NCI-H460 (cell line): ENCODE data around the gene VAV1. TPM values are rescaled to one million over a fixed set of nuclear protein-coding genes. Genes with fewer than 3 reads are reported as not detected.
"Not testable (repeated sequence)": the region's sequence is repeated elsewhere in the genome, so short reads cannot be mapped to it uniquely, and the experiment has no call there.

ENCODE experiments used
- DNase-seq: peaks from one replicate; pipeline ENCODE4 v3.0.0-alpha.2; 2016; ENCODE audit warnings: low read depth; ENCODE audit errors: extremely low read depth
- total RNA-seq: library from RNA; depleted of rRNA; stranded (reverse); fragments of >200 nt; shearing (Covaris generic); gene quantifications from 2 replicates; pipeline ENCODE4 v1.2.3, GENCODE V29; 2014

The VAV1 gene
- total RNA-seq, 1 experiment from 2014 or later = 1.2 TPM

DNA sequence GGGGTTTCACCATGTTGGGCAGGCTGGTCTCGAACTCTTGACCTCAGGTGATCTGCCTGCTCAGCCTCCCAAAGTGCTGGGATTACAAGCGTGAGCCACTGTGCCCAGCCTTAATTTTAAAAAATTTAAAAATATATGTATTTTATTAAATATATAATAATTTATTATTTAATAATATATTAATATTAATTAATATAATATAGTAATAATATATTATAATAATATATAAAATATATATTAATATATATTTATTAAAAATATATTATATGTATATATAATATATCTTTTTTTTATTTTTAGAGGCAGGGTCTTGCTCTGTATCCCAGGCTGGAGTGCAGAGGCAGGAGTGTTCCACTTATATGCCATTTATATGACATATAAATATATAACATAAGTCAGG is 61.9 kb downstream of the VAV1 start:
- no peak for DNase-seq

DNA sequence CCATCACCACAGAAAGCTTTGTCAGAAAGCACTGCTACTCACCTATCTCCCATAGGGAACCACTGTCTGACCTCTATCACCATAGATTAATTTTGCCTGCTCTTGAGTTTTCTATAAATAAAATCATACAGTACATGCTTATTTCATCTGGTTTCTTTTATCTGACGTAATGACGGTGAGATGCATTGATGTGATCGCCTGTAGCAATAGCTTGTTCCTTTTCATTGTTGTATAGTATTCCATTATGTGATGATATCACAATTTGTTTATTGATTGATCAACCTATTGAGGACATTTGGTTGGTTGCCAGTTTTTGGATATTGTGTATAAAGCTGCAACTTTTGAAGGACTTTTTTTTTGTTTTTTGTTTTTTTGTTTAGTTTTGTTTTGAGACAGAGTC is 63.0 kb downstream of the VAV1 start:
- no peak for DNase-seq

DNA sequence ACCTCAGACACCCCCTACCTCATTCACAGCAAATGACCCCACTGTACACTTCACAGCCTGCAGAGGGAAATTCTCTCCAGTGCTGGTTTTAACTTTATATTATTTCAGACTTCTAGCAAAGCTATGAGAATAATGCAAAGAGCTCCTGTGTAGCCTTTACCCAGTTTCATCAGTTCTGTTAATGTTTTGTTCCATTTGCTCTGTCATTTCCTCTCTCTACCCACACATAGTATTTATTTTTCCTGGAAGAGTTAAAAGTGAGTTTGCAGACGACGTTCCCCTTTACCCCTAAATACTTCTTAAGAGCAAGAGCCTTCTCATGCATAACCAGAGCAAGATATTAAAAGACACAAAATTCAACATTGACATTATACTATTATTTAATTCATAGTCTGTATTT is 65.0 kb downstream of the VAV1 start:
- DNase-seq = no peak

DNA sequence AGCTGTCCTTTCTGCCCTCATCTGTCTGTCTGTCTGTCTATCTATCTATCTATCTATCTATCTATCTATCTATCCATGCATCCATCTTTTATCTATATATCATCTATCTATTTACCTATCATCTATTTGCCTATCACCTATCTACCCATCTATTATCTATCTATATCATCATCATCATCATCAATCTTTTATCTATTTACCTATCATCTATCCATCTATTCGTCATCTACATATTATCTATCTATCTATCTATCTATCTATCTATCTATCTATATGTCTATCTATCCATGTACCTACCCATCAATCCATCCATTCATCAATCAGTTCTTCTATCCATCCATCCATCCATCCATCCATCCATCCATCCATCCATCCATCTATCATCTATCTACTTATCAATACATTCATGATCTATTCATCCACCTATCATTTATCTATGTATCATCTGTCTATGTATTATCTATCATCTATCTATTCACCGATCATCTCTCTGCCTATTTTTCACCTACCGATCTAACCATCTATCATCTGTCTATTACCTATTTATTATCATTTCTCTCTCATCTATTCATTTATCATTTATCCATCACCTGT is 65.7 kb downstream of the VAV1 start:
- DNase-seq = no peak

DNA sequence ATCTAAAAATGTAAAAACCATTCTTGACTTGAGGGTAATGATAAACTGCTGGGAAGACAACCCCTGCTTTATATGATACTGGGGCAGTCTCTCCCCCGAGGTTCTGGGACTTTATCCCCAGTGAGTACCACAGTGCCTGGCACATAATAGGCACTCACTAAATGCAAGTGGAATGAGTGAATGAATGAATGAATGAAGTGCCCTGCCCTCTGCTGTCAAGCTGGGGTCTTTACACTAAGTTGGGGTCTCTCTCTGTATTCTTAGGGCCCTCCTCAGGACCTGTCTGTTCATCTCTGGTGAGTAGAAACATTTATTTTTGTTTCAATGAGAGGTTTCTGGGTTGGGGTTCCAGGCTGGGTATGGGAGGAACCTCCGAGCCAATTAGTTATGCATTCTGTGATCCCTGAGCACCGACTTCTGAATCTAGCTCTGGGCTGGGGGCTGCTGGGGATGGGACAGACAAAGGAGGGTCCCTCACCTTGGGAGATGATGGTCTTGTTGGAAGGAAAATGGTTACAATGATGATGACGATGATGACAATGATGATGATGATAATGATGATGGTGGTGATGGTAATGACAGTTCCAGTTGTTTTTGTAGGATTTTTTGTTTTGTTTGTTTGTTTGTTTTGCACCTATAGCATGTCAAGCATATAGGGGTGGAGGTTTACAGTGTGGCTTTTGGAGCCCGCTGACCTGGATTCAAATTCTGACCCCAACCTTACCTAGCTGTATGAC is 70.5 kb downstream of the VAV1 start:
- no peak for DNase-seq

DNA sequence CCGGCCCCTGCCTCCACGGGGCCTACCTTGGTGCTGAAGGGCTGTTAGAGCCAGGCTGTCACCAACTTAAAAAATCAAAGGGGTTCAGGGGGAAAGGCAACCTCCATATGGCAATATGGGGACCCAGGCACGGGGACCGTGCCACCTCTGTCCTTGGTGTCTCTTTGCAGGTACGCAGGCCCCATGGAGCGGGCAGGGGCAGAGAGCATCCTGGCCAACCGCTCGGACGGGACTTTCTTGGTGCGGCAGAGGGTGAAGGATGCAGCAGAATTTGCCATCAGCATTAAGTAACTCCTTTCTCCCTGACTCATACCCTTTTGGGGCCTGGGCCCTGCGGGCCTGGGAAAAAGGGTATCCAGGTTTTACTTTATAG is 75.3 kb downstream of the VAV1 start:
- no peak for DNase-seq

DNA sequence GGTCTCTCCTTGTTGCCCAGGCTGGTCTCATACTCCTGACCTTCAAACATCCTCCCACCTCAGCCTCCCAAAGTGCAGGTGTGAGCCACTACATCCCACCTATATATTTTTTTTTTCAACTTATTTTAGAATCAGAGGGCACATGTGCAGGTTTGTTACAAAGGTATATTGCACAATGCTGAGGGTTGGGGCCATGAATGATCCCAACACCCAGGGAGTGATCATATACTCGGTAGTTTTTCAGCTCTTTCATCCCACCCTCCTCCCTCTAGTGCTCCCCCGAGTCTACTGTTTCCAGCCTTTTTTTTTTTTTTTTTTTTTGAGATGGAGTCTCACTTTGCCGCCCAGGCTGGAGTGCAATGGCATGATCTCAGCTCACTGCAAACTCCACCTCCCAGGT is 76.5 kb downstream of the VAV1 start:
- no peak for DNase-seq

DNA sequence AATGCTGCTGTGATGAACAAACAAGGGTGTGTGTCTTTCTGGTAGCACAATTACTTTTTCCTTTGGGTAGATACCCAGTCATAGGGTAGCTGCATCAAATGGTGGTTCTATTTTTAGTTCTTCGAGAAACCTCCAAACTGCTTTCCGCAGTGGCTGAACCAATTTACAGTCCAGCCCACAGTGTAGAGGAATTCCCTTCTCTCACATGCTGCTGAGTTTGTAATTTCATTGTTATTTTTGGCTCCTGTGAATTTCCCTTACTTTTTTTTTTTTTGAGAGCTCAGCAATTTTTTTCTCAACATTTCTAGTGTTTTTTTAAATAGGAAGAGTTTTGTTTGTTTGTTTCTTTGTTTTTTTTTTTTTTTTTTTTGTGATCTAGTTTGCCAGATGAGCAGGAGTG is 77.4 kb downstream of the VAV1 start:
- no peak for DNase-seq

DNA sequence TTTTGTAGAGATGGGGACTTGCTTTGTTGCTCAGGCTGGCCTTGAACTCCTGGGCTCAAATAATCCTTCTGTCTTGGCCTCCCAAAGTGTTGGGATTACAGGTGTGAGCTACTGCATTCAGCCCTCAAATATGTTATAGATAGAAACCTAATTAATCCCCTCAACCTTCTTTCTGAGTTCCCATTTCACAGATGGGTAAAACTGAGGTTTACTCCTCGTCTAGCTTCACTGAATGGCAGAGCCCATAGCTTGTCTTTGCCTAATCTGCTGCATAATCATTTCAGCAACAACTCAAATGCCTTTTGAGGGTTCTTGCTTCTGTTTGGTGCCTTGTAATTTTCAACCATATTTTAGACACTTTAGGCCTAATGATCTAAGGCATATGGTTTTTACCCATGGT is 78.9 kb downstream of the VAV1 start:
- no peak for DNase-seq

DNA sequence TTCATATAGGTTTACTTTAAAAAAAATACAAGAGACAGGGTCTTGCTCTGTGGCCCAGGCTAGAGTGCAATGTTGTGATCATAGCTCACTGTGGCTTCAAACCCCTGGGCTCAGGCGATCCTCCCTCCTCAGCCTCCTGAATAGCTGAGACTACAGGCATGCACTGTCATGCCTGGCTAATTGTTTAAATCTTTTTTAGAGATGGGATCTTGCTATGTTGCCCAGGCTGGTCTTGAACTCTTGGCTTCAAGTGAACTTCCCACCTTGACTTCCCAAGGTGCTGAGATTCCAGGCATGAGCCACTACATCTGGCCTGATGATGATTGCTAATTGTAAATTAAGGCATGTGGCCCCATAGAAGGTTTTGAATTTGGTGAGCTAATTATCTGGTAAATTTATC is 79.5 kb downstream of the VAV1 start:
- no peak for DNase-seq

DNA sequence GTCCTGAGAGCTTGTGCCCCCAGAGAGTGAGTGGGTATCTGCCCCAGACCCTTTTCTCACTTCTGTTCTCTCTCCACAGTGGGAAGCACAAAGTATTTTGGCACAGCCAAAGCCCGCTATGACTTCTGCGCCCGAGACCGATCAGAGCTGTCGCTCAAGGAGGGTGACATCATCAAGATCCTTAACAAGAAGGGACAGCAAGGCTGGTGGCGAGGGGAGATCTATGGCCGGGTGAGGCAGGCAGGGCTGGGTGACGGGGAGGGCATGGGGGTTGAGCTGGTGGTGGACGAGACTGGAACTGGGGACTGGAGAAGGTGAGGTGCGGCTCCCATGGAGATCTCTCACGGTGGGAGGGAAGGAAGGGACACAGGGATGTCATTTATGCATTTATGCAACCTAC is 81.4 kb downstream of the VAV1 start:
- no peak for DNase-seq

DNA sequence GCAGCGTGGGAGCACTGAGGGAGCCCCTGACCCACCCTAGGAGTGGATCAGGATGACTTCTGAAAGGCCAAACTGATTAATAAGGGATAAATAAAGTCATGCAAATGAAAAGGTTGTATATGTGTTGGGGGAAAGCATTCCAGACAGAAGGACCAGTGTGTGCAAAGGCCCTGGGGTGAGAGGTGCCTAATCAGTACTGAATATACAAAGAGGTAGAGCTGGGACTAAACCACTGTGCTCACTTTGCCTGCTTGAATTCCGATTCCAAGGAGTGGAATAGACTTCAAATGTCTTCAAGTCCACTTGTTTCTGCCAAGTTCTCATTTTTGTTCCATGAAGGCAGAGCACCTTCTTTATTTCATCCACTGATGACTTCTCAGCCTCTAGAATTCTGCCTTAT is 82.2 kb downstream of the VAV1 start:
- no peak for DNase-seq

DNA sequence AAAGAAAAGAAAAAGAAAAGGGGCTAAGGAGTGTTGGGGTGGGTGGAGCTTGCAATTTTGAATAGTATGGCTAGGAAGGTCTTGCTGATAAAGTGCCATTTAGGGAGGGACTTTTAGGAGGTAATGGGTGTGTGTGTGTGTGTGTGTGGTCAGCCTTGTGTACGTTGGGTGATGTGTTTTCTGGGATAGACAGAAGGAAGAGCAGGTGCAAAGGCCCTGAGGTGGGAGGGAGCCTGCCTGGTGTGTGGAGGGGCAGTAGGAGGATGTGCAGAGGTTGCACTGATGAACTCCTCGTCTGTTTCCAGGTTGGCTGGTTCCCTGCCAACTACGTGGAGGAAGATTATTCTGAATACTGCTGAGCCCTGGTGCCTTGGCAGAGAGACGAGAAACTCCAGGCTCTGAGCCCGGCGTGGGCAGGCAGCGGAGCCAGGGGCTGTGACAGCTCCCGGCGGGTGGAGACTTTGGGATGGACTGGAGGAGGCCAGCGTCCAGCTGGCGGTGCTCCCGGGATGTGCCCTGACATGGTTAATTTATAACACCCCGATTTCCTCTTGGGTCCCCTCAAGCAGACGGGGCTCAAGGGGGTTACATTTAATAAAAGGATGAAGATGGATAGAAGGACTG is 84.4 kb downstream of the VAV1 start:
- no peak for DNase-seq

DNA sequence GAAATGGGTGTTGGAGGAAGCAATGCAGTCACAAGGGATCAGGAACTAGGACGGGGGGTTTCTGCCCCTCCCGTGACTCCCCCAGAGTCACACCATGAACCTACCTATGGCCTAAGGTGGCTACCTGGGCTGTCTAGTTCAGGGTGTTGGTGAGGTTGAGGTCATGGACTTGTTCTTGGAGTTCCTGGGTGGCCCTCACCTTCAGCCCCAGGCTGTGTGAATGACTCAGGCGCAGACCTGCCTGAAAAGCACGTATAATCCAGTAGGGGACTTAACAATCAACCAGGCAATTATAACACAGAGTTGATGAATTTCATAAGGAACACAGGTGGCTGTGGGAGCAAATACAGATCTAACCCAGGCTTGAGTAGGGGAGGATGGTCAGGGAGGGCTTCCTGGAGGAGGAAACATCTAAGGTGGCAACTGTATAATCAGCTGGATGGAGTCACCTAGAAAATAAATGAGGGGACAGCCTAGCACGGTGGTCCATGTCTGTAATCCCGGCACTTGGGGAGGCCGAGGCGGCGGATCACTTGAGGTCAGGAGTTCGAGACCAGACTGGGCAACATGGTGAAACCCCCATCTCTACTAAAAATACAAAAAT is 89.3 kb downstream of the VAV1 start:
- no peak for DNase-seq

DNA sequence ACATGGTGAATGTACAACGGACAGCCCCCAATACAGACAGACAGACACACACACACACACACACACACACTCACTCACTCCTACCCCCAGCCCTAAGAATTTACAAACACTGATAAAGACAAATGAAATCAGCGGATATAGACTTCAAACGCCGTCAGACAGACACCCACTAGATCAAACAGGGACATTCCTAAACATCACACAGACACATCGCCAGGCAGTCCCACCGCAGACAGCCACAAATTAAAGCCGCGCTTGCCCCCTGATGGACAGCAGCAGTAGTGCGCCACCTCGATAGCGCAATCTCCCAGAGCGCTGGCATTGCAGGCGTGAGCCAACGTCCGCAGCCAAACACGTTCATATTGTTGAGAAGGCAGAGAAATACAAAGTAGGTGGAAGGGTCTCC is 90.2 kb downstream of the VAV1 start:
- peak; percentile 78 for DNase-seq

DNA sequence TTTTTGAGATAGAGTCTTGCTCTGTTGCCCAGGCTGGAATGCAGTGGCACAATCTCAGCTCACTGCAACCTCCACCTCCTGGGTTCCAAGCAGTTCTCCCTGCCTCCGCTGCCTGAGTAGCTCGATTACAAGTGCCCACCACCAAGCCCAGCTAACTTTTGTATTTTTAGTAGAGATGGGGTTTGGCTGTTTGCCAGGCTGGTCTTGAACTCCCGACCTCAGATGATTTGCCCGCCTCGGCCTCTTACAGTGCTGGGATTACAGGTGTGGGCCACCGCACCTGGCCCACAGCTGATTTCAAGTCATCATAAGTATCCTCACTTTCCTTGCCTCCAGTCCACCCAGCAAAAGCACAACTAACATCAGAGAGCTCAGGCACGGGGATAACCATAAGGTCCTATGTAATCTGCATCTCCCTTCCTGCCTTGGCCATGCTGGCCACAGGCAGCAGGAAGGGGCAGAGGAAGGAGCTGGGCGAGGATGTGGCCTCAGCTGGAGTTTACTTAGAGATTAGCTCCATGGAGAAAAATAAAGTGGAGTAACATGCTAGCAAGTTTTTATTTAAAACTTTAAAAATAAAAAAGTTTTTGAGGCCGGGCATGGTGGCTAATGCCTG is 91.9 kb downstream of the VAV1 start:
- no peak for DNase-seq

DNA sequence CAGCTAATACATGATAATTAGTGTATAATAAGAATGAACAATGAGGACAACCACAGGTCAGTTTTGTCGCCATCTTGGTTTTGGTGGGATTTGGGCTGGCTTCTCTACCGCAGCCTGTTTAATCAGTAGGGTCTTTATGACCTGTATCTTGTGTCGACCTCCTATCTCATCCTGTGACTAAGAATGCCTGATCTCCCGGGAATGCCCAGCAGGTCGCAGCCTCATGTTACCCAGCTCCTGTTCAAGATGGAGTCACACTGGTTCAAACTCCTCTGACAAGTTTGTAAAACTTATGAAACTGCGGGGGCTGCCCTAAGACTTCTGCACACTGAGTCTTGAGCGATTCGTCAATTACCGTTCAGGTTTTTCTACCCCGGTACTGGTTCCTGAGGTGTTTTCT is 93.3 kb downstream of the VAV1 start:
- no peak for DNase-seq

DNA sequence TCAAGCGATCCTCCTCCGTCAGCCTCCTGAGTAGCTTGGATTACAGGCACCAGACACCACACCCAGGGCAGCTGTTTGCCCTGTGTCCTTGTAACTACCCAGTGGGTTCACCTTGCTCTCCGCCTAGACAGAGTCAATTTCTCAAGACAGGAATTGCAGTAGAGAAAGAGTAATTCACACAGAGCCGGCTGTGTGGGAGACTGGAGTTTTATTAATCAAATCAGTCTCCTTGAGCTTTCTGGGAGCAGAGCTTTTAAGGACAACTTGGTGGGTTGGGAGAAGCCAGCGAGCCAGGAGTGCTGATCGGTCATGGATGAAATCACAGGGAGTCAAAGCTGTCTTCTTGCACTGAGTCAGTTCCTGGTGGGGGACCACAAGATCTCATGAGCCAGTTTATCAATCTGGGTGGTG is 94.2 kb downstream of the VAV1 start:
- DNase-seq = no peak

DNA sequence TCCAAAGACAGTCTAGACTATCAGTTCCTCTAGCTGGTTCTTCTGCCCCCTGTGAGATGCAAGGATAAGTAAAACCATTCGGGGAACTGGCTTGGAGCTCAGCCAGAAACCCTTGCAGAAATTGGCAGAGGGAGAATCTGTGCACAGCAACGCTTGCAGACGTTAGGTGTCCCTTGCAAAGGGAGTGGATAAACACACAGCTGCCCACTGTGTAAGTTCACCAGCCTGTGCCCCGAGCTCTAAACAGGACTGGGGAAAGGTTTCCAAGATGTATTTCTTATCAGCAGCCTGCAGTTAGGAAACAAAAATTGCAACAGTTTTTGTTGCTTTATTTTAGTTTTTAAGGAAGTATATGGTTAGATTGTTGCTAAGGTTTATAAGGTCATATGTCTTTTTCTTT is 95.8 kb downstream of the VAV1 start:
- no peak for DNase-seq

DNA sequence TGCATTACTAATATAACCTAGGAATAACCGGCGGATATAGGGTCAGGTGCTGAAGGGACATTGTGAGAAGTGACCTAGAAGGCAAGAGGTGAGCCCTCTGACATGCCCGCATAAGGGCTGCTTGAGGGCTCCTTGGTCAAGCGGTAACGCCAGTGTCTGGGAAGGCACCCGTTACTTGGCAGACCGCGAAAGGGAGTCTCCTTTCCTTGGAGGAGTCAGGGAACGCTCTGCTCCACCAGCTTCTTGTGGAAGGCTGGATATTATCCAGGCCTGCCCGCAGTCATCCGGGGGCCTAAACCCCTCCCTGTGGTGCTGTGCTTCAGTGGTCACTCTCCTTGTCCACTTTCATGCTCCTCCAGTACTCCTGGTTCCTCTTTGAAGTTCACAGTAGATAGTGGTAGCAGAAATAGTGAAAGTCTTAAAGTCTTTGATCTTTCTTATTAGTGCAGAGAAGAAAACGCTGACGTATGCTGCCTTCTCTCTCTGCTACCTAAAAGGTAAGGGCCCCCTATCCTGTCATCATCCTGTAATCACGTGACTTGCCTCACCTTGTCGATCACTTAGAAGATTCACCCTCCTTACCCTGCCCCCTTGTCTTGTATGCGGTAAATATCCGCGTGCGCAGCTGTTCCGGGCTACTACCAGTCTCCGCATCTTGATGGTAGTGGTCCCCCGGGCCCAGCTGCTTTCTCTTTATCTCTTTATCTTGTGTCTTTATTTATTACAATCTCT is 96.8 kb downstream of the VAV1 start:
- DNase-seq = not testable (repeated sequence)
